GM18499 (cell line): Measurements from ENCODE around the gene TRMT10B.
"Not testable (repeated sequence)": the region's sequence is repeated elsewhere in the genome, so short reads cannot be mapped to it uniquely, and the experiment has no call there.

Experiments used
- ATAC-seq: cut with Tn5 transposase; IDR thresholded peaks from one replicate; pipeline ENCODE4 v1.9.1; 2021; ENCODE audit warnings: moderate number of reproducible peaks; ENCODE audit not compliant: insufficient read depth, unreplicated experiment

Gene TRMT10B

DNA sequence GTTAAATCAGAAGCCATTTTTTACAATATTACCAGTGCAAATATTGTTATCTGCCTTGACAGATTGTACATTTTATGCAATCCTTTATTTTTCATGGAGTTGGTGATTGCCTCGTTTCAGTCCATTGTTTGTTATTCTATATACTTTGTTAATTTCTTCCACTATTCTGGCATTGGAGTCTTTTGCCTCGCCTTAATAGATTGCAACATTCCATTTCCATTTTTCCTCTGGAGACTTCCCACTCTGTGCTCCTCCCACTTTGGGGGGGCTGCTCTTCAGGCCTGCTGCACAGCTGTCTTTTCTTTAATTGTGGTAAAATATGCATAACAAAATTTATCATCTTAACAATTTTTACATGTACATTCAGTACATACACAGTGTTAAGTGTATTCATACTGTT, 42.6 kb downstream of the TRMT10B start:
- no peak for ATAC-seq

DNA sequence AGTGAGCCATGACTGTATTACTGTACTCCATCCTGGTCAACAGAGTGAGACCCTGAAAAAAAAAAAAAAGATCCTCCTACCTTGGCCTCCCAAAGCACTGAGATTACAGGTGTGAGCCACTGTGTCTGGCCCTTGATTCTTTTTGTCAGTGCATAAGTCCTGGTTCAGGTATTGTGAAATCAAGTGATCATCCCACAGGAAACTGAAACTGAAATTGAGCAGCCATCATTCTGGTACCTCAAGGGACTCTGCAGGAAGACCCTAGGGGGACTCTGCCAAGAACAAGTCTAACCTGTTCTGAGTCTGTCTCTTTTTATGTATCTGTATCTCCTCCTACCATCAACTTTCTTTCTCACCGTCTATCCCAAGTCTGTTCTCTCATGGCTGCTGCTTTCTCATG, 45.1 kb downstream of the TRMT10B start:
- no peak for ATAC-seq

DNA sequence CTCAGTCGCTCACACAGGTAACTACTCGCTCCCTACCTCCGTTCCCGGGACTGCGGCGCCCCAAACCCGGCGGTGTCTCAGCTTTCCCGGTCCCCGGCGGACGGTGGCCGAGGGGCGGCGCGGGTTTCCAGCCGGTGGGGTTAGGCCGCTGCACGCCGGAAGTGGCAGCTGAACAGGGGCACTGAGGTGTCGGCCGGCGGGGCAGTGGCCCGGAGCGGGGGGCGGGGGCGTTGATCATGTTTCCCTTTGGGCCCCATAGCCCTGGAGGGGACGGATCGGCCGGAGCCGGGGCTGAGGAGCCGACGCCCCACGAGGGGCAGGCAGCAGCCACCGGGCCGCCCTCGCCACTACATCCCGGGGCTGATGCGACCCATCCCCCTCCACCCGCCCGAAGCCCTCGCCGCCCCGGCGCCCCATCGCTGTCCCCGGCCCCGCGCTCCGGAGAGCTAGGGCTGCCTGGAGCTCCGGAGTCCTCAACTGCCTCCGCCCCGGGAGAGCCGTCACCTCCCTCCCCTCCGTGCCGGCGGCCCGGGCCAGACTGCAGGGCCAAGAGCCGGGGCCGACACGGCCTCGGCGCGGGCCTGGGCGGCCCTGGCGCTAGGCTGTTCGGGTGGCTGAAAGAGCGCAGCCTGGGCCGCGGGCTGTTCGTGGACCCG, 47.2 kb downstream of the TRMT10B start, which contains the start of gene DCAF10:
Gene DCAF10 (plus strand): TSS at position 167 of the 656 bp plus-strand sequence. CDS start 70 bp downstream, at position 237.
- peak; percentile 44 for ATAC-seq

DNA sequence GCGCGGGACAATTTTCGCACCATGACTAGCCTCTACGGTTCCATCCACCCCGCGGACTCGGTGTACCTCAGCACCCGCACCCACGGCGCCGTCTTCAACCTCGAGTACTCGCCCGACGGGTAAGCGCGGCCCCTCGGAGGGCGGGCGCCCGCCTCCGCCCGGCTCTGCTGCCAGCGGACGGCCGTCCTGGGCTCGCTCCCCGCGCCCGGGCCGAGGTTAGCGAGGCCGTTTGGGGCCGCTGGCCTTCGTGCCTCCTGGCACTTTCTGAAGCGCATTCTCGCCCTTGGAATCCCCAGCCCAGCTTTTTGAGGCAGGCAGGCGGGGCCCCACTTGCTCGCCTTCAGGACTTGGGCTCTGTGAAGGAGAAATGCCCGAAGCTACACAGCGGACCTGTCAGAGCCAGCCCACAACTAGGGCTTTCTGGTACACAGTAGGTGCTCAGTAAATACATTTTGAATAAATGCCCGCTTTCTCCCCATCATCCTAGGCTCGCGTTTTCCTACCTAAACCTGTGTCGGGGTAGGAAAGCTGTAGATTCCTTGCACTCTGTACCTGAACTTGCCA, 47.8 kb downstream of the TRMT10B start:
- peak; percentile 14 for ATAC-seq

DNA sequence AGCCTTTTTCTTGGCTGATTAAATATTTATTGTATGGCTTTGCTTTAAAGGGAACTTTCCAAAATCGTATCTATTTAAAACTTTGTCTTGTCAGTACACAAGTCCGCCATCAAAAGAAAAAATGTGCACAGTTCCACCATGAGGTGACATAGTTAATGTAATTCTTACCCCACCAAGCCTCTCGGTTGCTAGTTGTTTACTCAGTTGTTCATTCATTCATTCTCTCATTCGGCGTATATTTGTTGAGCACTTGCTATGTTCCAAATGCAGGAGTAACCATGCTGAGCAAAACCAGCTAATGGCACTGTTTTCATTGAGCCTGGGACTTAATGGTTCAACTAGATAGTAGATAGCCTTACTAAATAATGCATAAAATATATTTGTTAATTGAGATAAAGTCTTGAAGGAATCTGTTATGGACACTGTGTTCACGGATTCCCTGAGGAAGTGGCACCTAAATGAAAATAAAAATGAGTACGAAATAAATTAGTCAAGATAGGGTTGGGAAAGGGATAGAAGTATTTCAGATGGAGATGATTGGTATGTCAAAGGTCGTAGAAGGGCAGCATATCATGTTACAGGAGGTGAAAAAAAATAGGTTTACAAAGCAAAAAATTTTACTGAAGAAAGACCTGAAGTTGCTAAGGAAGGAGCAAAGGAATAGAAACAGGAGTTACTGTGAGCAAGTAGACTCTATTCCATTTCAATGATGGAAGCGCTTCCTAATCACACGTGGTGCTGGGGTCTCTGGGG, 48.5 kb downstream of the TRMT10B start:
- no peak for ATAC-seq

DNA sequence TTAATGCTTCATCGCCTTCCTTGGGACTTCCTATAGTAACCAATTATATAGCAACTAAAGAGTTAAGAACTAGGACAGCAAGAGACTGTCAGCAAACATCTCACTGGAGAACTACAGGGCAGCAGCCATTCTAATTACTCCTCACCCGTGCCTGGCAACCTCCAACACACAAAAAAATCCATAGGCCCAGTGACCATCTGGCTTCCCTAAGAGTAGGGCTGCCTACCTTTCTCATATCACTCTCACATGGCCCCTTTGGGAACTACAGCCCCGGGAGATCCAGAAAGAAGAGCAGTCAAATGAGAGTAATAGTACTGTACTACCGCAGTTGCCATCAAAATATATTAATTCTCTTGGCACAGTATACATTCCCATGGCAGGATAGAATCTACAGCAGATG, 52.7 kb downstream of the TRMT10B start:
- no peak for ATAC-seq

DNA sequence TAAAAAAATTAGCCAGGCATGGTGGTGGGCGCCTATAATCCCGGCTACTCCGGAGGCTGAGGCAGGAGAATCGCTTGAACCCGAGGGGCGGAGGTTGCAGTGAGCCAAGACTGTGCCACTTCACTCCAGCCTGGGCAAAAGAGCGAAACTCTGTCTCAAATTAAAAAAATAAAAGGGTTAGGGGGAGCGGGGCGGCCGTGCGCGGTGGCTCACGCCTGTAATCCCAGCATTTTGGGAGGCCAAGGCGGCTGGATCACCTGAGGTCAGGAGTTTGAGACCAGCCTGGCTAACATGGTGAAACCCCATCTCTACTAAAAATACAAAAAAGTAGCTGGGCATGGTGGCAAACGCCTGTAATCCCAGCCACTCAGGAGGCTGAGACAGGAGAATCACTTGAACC, 56.1 kb downstream of the TRMT10B start:
- ATAC-seq, result not testable (repeated sequence)

DNA sequence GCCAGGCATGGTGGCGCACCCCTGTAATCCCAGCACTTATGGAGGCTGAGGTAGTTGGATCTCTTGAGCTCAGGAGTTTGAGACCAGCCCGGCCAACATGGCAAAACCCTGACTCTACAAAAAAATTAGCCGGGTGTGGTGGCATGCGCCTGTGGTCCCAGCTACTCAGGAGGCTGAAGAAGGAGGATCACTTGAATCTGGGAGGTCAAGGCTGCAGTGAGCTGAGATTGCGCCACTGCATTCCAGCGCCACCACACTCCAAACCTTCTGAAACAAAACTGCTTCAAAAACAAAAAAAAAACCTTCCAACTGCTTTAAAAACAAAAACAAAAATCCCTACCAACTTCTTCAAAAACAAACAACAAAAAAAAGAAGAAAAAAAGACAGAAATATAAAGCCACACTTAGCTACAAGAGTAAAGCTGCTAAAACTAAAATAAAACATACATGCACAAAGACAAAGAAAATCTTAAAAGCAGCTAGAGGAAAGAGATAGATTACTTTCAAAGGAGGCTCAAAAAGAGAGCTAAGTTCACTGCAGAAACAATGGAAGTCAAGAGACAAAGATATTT, 58.4 kb downstream of the TRMT10B start:
- ATAC-seq, result no peak

DNA sequence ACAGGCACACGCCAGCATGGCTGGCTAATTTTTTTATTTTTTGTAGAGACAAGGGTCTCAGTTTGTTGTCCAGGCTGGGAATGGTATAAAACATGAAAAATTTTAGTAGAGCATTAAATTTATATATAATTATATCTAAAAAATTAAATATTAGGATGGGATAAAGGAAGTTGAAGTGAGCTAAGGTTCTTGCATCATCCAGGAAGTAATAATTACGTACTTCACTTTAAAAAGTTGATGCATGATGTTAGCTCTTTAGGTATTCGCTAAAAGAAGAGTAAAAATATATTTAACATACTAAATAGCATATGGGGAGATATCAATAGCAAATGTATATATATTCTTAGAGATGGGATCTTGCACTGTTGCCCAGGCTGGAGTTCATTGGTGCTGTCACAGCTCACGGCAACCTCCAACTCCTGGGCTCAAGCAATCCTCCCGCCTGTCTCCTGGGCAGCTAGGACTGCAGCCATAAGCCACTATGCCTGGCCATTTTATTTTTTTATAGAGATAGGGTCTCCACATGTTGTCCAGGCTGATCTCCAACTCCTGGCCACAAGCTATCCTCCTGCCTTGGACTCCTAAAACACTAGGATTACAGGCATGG, 59.3 kb downstream of the TRMT10B start:
- ATAC-seq, result no peak

DNA sequence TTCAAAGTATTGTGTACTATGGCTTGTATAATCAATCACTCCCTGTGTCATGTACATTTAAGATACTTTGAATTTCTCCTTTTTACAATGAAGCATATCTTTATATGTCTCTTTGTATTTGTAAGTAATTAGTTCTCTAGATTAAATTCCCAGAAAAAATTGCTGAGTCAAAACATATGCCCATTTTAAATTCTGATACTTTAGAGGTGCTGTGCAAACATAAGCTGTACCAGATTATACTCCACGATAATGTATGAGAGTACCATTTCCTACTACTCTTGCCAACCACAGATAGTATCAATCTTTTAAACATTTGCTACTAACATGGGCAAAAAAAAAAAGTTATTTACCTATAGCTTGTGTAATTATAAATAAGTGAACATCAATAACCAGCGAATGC, 65.2 kb downstream of the TRMT10B start:
- ATAC-seq, result no peak

DNA sequence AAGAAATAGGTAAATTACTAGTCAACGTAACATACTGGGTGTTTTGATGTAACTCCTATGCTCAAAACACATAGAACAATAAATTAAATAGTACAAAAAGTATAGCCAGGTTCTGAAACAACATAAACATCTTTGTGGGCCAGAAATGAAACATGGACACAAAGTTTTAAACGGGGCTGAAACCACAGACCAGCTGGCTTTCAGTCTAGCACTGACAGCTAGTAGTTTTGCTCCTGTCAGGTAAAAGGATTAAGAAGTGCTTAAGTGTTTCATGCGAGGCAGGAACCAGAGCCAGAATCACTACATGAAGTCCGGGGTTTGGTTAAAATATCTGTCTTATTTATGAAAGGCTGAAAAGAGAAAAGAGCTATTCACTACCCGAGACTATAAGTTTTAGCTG, 66.5 kb downstream of the TRMT10B start:
- no peak for ATAC-seq

DNA sequence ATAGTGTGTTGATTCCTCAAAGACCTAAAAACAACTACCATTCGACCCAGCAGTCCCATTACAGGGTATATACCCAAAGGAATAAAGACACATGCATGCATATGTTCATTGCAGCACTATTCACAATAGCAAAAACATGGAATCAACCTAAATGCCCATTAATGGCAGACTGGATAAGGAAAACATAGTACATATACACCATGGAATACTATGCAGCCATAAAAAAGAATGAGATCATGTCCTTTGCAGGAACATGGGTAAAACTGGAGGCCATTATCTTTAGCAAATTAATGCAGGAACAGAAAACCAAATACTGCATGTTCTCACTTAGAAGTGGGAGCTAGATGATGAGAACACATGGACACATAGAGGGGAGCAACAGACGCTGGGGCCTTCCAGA, 71.6 kb downstream of the TRMT10B start:
- ATAC-seq, result not testable (repeated sequence)

DNA sequence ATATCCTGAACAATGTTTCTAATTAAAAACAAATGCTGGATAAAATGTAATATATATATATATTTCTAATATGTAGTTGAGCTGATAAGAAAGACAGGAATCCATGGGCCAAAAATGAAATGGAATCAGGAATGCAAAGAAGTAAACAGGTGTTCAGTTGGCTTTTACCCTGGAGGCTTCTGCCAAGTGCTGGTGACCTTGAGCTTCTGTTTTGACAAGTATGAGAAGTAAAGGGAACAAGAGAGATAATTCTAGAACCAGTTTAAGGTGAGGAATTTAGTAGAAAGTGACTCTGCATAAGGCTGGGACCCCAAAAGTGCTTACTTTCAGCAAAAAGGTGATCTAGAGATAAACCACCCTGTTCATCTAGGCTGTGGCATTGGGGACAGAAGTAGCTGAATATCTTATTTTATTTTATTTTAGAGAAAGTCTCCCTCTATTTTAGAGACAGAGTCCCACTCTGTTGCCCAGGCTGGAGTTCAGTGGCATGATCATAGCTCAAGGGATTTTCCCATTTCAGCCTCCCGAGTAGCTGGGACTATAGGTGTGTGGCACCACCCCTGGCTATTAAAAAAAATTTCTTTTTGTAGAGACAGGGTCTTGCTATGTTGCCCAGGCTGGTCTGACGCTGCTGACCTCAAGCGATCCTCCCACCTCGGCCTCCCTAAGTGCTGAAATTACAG, 74.0 kb downstream of the TRMT10B start:
- no peak for ATAC-seq
